Germinal center (tissue), 1 donor: ENCODE results near the gene HEPHL1.
"Not testable (repeated sequence)": the region's sequence is repeated elsewhere in the genome, so short reads cannot be mapped to it uniquely, and the experiment has no call there.

Experiments used
- DNase-seq: peaks from one replicate; pipeline ENCODE4 v3.0.0; 2012; ENCODE audit warnings: mixed read lengths, low spot score

HEPHL1 gene

DNA sequence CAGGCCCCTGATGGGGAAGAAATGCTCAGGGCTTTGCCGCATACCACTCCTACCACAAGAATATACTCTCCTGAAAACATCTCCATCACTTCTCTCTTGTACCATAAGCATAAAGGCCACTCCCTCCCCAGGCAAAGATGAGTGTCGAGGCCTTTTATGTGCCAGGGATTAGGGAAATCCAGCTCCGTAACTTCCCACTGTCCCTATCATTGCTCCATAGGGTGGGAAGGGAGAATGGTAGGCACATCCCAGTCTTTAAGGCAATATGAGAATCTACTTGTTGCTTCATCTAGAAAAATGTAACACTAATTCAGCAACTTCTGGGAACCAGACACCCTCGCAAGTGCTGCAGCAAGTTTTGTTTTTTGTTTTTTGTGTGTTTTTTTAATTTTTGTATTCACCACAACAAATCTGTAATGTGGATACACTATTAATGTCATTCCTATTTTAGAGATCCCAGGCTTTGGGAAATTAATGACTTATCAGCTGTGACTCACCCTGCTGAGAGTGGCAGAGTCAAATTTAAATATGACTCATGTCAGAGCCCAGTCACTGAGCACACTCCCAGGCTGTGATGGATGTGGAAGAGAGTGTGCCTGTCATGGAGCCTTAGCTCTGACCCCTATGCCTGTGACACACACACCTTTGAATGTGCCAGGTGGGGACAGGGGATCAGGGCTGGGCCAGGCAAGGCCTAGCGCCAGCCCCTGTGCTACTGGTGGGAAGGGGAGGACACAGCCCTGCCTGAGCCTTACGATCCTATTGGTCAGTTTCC, 130.9 kb downstream of the HEPHL1 start:
- no peak for DNase-seq

- DNase-seq, result no peak
These were observed 131.5 kb downstream of the HEPHL1 start for GRCh38 chr11:94152678-94153065.

GRCh38 chr11:94153320-94153719, 132.2 kb downstream of the HEPHL1 start:
- no peak for DNase-seq

GRCh38 chr11:94154095-94154856, 133.1 kb downstream of the HEPHL1 start:
- DNase-seq, result no peak

- DNase-seq, result not testable (repeated sequence)
These were observed 136.2 kb downstream of the HEPHL1 start for GRCh38 chr11:94157339-94157738.
